ELR (cell line): Measurements from ENCODE around the gene DDR2.
"Not testable (repeated sequence)": the region's sequence is repeated elsewhere in the genome, so short reads cannot be mapped to it uniquely, and the experiment has no call there.

Experiments used
- DNase-seq: peaks from one replicate; pipeline ENCODE4 v3.0.0-alpha.2; 2015; ENCODE audit warnings: low read depth

DDR2 gene

GRCh38 chr1:162772571-162773154 is 140.4 kb downstream of the DDR2 start:
- DNase-seq: peak; percentile 20

DNA sequence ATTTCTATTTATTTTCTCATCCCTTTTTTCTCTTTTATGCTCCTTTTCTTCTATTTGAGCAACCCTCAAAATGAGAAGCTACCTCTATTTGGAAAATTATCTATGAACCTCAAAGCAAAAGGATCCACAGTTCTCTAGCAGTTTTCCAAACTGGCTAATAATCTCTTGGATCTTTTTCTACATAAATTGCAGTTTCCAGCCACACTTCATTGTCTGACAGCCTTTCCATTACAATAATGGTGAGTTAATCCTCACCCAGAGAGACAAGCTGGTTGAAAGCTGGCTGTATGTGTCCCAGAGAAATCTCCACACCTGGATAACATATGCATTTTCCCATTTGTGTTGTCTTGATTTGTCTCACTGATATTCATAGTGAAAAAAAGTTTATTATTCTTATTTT is 141.7 kb downstream of the DDR2 start:
- DNase-seq: no peak

DNA sequence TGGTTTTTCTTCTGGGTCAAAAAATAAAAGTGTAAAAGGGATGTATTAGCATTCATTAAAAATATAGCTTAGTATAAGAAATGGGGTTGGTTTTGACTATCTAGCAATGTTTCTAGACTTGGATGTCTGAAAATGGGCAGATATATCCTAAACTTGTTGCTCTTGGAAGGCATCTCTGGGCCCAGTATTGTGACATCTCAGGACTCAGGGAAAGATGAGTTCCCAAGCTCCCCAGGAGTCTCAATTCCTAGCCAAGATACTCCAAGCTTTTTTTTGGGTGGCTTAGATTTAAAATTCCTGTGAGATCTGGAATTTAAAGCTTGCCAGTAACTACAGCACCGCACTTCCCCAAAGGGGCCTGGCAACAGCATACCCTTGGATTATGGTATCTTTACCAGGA is 146.8 kb downstream of the DDR2 start:
- no peak for DNase-seq

DNA sequence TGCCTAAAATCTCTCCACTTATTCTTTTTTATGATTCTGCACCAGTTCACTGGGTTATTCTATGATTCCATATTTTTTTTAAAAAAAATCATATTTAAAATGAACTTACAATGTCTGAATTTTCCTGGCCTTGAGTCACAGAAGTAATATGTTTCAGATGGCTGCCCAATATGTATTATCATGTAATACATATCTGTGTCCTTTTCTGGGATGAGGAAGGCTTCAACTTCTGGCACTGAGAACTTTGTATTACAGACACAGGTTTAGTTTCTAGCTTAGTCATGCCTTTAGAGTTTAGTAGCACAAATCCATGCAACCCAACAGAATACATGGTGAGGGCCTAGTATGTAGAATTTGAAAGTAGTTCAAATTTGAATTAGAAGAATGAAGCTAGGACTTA is 150.4 kb downstream of the DDR2 start:
- DNase-seq: no peak

DNA sequence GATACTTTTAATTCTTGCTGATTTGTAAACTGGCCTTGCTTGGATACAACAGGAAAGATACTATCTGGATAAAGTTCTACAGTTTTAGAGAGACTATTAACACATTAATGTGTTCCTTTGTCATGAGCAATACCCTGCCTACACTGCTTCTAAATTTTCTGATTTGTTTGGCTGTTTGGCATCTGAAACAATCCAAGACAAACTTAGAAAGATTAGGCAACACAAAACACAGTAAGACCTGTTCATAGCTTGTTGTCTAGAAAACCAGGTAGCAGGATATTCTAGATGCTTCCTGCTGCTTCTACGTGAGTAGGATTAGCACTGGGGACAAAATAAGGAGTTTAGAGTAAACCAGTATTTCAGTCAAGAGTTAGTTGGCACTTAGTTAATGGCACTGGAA is 152.7 kb downstream of the DDR2 start:
- not testable (repeated sequence) for DNase-seq

DNA sequence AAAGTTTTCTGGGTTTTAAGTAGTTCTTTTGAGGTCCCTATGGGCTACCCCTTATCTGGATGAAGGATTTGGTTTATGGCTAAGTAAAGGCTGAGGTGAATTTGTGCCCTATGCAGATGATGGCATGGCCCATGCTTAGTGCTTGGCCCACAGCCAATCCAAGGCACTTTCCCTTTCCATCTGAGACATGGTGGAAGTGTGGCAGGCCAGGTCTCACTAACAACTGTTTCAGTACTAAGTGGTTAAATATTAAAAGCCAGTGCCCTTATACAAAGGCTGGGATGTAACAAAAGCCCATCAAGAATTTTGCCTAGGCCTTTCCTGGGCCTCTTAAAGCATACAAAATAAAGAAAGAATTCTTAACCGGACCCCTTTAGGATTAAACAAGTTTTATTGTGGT is 156.5 kb downstream of the DDR2 start:
- DNase-seq: peak; percentile 10

DNA sequence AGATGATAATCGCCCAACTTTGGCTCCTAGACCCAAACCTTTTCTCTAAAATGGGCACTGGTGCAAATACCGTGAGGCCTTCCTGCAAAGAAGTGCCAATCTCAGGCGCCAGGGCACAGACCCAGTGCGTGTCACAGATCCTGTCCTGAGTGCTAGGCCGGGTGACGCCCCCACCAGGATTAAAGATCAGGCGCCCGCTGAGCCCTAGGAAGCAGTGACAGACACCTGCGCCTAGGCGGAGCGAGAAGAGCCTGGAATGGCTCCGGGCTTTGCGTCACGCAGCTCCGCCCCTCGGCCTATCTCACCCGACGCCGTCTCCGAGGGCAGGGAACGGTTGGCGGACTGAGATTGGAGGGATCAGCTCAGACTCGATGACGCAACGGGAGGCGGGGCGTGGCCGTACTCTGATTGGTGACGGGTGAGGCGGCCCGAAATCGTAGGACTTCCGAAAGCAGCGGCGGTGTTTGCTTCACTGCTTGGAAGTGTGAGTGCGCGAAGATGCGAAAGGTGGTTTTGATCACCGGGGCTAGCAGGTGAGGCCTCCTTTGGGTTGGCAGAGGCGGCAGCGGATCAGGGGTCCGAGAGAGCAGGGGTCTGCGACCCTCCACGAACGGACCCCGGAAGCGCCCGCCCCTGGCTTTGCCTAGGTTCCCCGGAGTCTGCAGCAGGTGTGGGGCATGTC is 158.2 kb downstream of the DDR2 start, which contains the start of gene HSD17B7:
HSD17B7 (plus strand) TSS at position 400 of the 682 bp plus-strand sequence; CDS start at position 499, 99 bp downstream.
- DNase-seq: peak; percentile 76

DNA sequence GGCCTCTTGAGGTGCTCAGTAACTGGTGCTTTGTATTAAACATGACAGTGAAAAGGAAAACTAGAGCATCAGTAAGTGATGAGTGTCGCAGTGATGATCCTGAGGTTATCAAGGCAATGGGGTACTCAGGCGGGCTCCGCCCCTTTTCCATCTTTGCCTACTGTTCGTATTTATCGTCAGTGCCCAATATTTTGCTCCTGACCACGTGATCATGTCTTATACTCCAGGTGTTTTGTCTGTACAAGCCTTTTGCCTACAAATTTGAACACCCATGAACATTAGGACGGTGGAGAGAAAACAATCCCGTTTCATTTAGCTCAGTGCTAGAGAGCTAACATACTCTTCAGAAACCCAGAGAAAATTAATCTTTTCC is 158.7 kb downstream of the DDR2 start:
- DNase-seq: peak; percentile 42

DNA sequence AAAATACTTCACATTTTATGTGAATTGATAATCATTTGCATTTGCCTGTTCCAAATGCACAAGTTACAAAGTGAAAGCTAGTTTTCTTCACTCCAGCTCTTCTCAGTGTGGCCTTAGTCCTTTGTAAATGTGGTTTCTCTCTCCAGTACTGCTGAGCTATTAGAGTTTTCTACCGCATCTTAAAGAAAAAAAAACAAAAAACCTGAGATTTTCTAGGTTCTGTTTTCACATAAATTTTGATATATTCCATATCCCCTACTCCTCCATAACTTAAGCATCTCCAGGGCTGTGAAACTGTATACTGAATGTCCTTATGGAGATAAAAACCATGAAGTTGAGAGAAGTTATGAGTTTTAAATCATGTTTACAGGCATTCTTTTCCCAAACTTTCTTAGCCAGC is 162.0 kb downstream of the DDR2 start:
- DNase-seq: not testable (repeated sequence)

DNA sequence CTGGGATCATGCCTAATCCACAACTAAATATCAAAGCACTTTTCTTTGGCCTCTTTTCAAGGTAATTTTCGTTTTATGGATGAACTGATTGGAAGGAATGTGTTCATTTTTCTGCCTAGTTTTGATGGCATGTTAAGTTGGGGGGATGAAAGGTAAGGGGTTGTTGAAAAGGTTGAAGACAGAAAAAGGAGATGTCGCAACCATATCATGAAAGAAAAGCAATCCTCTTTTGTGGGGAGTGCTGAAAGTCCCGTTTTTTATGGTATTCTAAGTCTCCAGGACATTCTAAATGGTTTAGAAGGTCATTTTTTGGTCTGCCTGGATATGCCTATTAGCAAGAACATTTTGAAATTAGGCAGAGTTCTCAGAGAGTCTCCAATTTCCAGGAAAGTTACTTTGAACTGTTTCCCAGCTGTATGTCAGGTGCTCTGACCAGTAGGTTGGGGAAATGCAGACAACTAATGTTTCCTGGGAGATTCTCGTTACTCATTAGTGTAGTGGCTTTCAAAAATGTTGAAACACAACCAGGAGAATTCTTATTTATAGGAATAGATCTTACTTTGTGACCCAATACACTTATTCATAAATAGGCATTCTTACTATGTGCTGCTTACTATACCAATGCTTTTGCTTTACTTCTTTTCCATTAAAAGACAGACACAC is 164.5 kb downstream of the DDR2 start:
- DNase-seq: not testable (repeated sequence)

DNA sequence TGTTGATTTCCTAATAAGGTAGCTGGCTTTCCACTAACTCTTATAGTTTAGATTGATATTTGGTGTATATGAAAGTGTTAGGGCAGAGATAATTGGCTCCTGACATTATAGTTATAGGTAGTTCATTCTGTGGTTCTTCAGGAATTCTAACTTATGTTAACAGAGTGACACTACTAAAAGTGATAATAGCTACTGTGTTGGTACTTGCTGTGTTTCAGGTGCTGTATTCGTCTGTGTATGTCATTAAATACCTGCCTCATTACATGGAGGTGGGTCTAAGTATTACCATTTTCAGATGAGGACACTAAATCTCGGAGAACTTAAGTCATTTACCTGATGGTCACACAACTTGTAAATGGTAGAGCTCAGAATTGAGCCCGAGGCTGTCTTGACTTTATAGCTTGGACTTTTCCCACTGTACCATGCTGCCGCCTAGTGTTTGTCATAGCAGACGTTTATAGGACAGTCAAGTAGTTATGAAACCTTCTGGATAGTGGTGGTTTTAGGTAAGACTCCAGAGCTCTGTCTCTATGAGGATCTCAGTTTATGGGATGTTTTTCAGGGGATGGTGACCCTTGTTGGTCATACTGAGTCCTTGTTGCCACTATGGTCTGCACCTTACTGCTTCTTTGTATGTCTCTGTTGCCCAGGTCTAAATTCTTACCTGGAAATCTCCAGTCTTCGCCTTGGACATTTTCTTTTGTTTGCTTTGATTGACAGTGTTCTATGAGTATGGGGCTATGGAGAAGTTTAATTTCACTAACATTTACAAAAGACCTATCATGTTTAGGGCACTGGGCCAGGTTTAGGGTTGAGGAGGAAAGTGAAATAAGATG is 167.9 kb downstream of the DDR2 start:
- DNase-seq: peak; percentile 84

DNA sequence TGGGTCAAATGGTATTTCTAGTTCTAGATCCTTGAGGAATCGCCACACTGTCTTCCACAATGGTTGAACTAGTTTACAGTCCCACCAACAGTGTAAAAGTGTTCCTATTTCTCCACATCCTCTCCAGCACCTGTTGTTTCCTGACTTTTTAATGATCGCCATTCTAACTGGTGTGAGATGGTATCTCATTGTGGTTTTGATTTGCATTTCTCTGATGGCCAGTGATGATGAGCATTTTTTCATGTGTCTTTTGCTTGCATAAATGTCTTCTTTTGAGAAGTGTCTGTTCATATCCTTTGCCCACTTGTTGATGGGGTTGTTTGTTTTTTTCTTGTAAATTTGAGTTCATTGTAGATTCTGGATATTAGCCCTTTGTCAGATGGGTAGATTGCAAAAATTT is 175.2 kb downstream of the DDR2 start:
- not testable (repeated sequence) for DNase-seq

GRCh38 chr1:162812357-162812756 is 180.1 kb downstream of the DDR2 start:
- not testable (repeated sequence) for DNase-seq

GRCh38 chr1:162818136-162818535 is 185.9 kb downstream of the DDR2 start:
- not testable (repeated sequence) for DNase-seq

DNA sequence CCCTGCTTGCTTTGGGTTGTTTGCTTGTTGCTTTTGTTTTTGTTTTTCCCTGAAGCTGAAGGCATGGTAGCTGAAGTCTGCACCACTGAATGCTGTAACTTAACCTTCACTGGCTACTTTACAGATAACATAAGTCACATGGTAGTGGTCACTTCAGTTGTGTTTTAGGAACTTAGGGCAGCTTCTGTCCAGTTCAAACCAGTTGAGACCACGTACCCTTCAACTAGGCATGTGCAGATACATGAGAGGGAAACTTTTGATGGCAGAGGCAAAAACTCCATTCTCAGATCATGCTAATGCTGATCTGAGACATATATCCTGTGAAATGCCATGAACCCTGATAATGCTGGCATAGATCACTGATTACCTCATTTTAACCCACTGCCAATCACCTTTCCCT is 186.4 kb downstream of the DDR2 start:
- DNase-seq: not testable (repeated sequence)

- DNase-seq: peak; percentile 48
Measured at GRCh38 chr1:162822391-162823200, 190.3 kb downstream of the DDR2 start.

- peak; percentile 23 for DNase-seq
Measured at GRCh38 chr1:162823231-162823630, 191.0 kb downstream of the DDR2 start.

GRCh38 chr1:162823771-162824525 is 191.7 kb downstream of the DDR2 start:
- peak; percentile 29 for DNase-seq

- DNase-seq: no peak
Measured at GRCh38 chr1:162829268-162829667, 197.0 kb downstream of the DDR2 start.

GRCh38 chr1:162832470-162832869 is 200.2 kb downstream of the DDR2 start:
- DNase-seq: no peak
